PC-3 (cell line): ENCODE results near the gene TMED8. TPM values are rescaled to one million over a fixed set of nuclear protein-coding genes. Genes with fewer than 3 reads are reported as not detected.

Source experiments
- ATAC-seq: fragments of 200-7000 bp; cut with Tn5 transposase; 2 replicates; pipeline ENCODE4 v1.9.1; 2020; ENCODE audit warnings: mild to moderate bottlenecking, moderate library complexity
- BruUV-seq: library from RNA; stranded (reverse); fragments of 400-500 nt; replicated peaks from 2 replicates; lab custom pipeline; 2021; lab: Mats Ljungman, UMichigan
- CTCF ChIA-PET: fragments of 300-600 bp; sonication (Branson Sonifier 250); formaldehyde crosslinking; loops from one replicate; lab custom pipeline; 2022; ENCODE audit warnings: antibody characterized with exemption; lab: Charles Lee
- POLR2A ChIA-PET: fragments of 300-600 bp; sonication (Branson Sonifier 250); formaldehyde crosslinking; loops from one replicate; lab custom pipeline; 2022; ENCODE audit warnings: antibody characterized with exemption; ENCODE audit not compliant: unreplicated experiment; lab: Charles Lee
- DNase-seq: peaks from one replicate; pipeline ENCODE4 v3.0.0-alpha.2; 2015
- H2AFZ ChIP-seq: fragments of 300-600 bp; sonication (generic); 2 replicates; pipeline ENCODE4 v1.6.0; 2016; ENCODE audit warnings: antibody characterized with exemption, low read length
- H3F3A ChIP-seq: fragments of 300-600 bp; sonication (generic); one replicate; pipeline ENCODE4 v1.6.0; 2017; ENCODE audit warnings: antibody characterized with exemption, low read length, control low read depth, mild to moderate bottlenecking; ENCODE audit not compliant: unreplicated experiment
- H3K27ac ChIP-seq: fragments of 300-600 bp; sonication (generic); 2 replicates; pipeline ENCODE4 v1.5.1; 2016; ENCODE audit warnings: mild to moderate bottlenecking, low read length
- H3K27me3 ChIP-seq: fragments of 300-600 bp; sonication (generic); 2 replicates; pipeline ENCODE4 v1.6.1; 2016; ENCODE audit warnings: low read length, mixed read lengths
- H3K36me3 ChIP-seq: fragments of 300-600 bp; sonication (generic); 2 replicates; pipeline ENCODE4 v1.6.1; 2016; ENCODE audit warnings: low read depth, mixed run types, low read length, mixed read lengths
- H3K4me1 ChIP-seq: fragments of 300-600 bp; sonication (generic); 2 replicates; pipeline ENCODE4 v1.5.1; 2016; ENCODE audit warnings: low read length; ENCODE audit not compliant: insufficient read depth
- H3K4me2 ChIP-seq: fragments of 300-600 bp; sonication (generic); 2 replicates; pipeline ENCODE4 v1.6.0; 2016; ENCODE audit warnings: low read length
- H3K4me3 ChIP-seq: fragments of 300-600 bp; sonication (generic); 2 replicates; pipeline ENCODE4 v1.5.1; 2016; ENCODE audit warnings: mild to moderate bottlenecking, low read length, mixed read lengths
- H3K79me2 ChIP-seq: fragments of 300-600 bp; sonication (generic); 2 replicates; pipeline ENCODE4 v1.6.1; 2017; ENCODE audit warnings: low read length, mixed read lengths
- H3K9ac ChIP-seq: fragments of 300-600 bp; sonication (generic); 2 replicates; pipeline ENCODE4 v1.6.0; 2016; ENCODE audit warnings: mild to moderate bottlenecking, low read length
- H3K9me2 ChIP-seq: fragments of 300-600 bp; sonication (generic); replicated peaks from 2 replicates; pipeline ENCODE4 v1.6.1; 2016; ENCODE audit warnings: mixed run types, low read length, mixed read lengths
- H3K9me3 ChIP-seq: fragments of 300-600 bp; sonication (generic); 2 replicates; pipeline ENCODE4 v1.6.1; 2016; ENCODE audit warnings: low read length, mixed read lengths
- H4K20me1 ChIP-seq: fragments of 300-600 bp; sonication (generic); 2 replicates; pipeline ENCODE4 v1.6.1; 2016; ENCODE audit warnings: low read length, mixed read lengths
- CTCF ChIP-seq: fragments of 300-600 bp; sonication (generic); conservative IDR thresholded peaks from 2 replicates; pipeline ENCODE4 v1.5.1; 2017; ENCODE audit warnings: antibody characterized with exemption, low read depth, mild to moderate bottlenecking, low read length
- EZH2 ChIP-seq: fragments of 300-600 bp; sonication (generic); IDR thresholded peaks from one replicate; pipeline ENCODE4 v1.6.1; 2017; ENCODE audit warnings: antibody characterized with exemption, mild to moderate bottlenecking, low read length; ENCODE audit not compliant: unreplicated experiment
- EZH2phosphoT487 ChIP-seq: fragments of 300-600 bp; sonication (generic); IDR thresholded peaks from 2 replicates; pipeline ENCODE4 v1.6.1; 2018; ENCODE audit warnings: mild to moderate bottlenecking, antibody characterized with exemption, low read length, borderline replicate concordance
- intact Hi-C: fragments of 100-400 bp; cut with micrococcal nuclease; formaldehyde crosslinking; loops from 2 replicates; pipeline ENCODE4 v1.9.0; 2023
- total RNA-seq: library from RNA; depleted of rRNA; stranded (reverse); fragments of >200 nt; gene quantifications from 2 replicates; pipeline ENCODE4 v1.2.3, GENCODE V29; 2014

The TMED8 gene
- total RNA-seq, 1 experiment from 2014 or later, result 16.8 TPM

DNA sequence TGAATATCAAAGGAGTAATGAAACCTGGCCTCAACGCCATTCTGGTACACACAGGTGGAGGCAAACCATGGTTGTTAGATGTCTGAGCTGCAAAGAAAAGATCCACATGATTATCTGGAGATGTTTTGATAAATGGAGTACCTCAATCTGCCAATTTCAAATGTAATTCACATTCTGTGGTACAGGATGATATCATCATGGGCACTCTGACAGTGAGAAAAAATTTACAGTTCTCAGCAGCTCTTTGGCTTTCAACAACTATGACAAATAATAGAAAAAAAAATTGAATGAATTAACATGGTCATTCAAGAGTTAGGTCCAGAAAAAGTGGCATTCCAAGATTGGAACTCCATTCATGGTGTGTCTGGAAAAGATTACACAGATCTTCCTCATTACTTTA lies 17.3 kb downstream of the TMED8 start:
- H3K27me3 ChIP-seq, result no peaks in the 10 kb centered on the region
- intact Hi-C loops, result no loop called here

GRCh38 chr14:77356899-77357298 lies 20.0 kb downstream of the TMED8 start:
- Histone ChIP-seq H4K20me1 (no peaks in the 10 kb centered on the region), H3K27me3 (no peaks in the 10 kb centered on the region), H3K4me2 (no peak overlapping the region), H3K36me3 (no peaks in the 10 kb centered on the region), H3K9ac (no peak overlapping the region), H3K4me1 (no peaks in the 10 kb centered on the region), H3K4me3 (no peak overlapping the region), H3K79me2 (no peaks in the 10 kb centered on the region), H3K9me3 (no peaks in the 10 kb centered on the region), H3F3A (no peaks in the 10 kb centered on the region), H3K27ac (no peak overlapping the region), H2AFZ (no peak overlapping the region), H3K9me2 (no peaks in the 10 kb centered on the region)
- intact Hi-C loops, result no loop called here
- CTCF ChIA-PET, result no interaction called here
- ATAC-seq, result no peak
- TF ChIP-seq EZH2, result no peak
- no peak for TF ChIP-seq CTCF
- no peak for TF ChIP-seq EZH2phosphoT487
- BruUV-seq, result no TSS peak
- DNase-seq, result no peak
- POLR2A ChIA-PET, result no interaction called here

More for the DNA sequence above, 17.3 kb downstream of the TMED8 start:
- no peak overlapping the region for H3K9ac ChIP-seq
- H3K36me3 ChIP-seq, result no peaks in the 10 kb centered on the region
- BruUV-seq, result no TSS peak
- CTCF ChIA-PET, result no interaction called here
- POLR2A ChIA-PET, result no interaction called here
- H3K4me3 ChIP-seq, result no peak overlapping the region
- H2AFZ ChIP-seq, result no peak overlapping the region
- H3K79me2 ChIP-seq, result no peaks in the 10 kb centered on the region
- TF ChIP-seq EZH2, result no peak
- no peak for TF ChIP-seq CTCF
- no peak for TF ChIP-seq EZH2phosphoT487
- H3K27ac ChIP-seq, result no peak overlapping the region
- no peaks in the 10 kb centered on the region for H3K4me1 ChIP-seq
- no peaks in the 10 kb centered on the region for H3F3A ChIP-seq
- H4K20me1 ChIP-seq, result no peaks in the 10 kb centered on the region
- H3K4me2 ChIP-seq, result no peak overlapping the region
- no peaks in the 10 kb centered on the region for H3K9me2 ChIP-seq
- ATAC-seq (no peak), DNase-seq (no peak)
- H3K9me3 ChIP-seq, result no peaks in the 10 kb centered on the region

DNA sequence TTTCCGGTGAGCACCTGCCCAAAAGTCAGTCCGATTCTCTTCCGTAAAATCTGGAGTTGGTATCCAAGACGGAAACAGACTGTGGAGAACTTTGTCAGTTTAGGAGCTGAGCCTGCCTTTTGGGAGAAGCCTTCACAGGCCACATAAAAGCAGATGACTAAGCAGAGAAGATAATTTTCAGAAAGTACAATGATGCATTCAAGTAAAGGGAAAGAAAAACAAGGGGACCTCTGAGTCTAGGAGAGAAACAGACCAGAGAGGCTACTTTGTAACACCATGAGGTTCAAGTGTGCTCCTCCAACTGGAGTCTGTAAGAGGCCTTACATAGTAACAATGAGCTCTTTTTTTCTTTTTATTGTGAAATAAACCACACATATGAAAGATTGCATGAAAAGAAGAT lies 21.1 kb downstream of the TMED8 start:
- DNase-seq (no peak), ATAC-seq (no peak)
- no peaks in the 10 kb centered on the region for H3K36me3 ChIP-seq
- no peaks in the 10 kb centered on the region for H4K20me1 ChIP-seq
- no peaks in the 10 kb centered on the region for H3K27me3 ChIP-seq
- no peak overlapping the region for H3K9ac ChIP-seq
- ChIA-PET CTCF (no interaction called here), POLR2A (no interaction called here)
- no peaks in the 10 kb centered on the region for H3K79me2 ChIP-seq
- BruUV-seq, result no TSS peak
- no peak overlapping the region for H3K4me3 ChIP-seq
- no peaks in the 10 kb centered on the region for H3K9me3 ChIP-seq
- H3K9me2 ChIP-seq, result no peaks in the 10 kb centered on the region
- no peak for TF ChIP-seq CTCF
- no peaks in the 10 kb centered on the region for H3F3A ChIP-seq
- H3K4me1 ChIP-seq, result no peaks in the 10 kb centered on the region
- H3K27ac ChIP-seq, result no peak overlapping the region
- no peak overlapping the region for H2AFZ ChIP-seq
- no peak overlapping the region for H3K4me2 ChIP-seq
- intact Hi-C loops, result no loop called here
